ENCODE data around the gene LAMB2.

GRCh38 chr3:49153349-49153912 is 20.6 kb upstream of the LAMB2 start:
- no peak for TF ChIP-seq EZH2 (IDR thresholded peaks at IDR 0.05)
- TF ChIP-seq POLR2AphosphoS5 (IDR thresholded peaks at IDR 0.05; ENCODE audit: borderline replicate concordance, low read depth, low read length): no peak

Measured in SK-N-MC (cell line).